GM21360 (cell line): ENCODE results near the gene DOK5.
"Not testable (repeated sequence)": the region's sequence is repeated elsewhere in the genome, so short reads cannot be mapped to it uniquely, and the experiment has no call there.

Experiments
- ATAC-seq: cut with Tn5 transposase; IDR thresholded peaks from one replicate; pipeline ENCODE4 v1.9.1; 2021; ENCODE audit warnings: mild to moderate bottlenecking, moderate library complexity; ENCODE audit not compliant: unreplicated experiment

The DOK5 gene

GRCh38 chr20:54469952-54470351, 5.4 kb upstream of the DOK5 start:
- ATAC-seq, result no peak

GRCh38 chr20:54470697-54471096, 4.7 kb upstream of the DOK5 start:
- ATAC-seq, result no peak

GRCh38 chr20:54472607-54473006, 2.8 kb upstream of the DOK5 start:
- ATAC-seq, result no peak

GRCh38 chr20:54473340-54473739, 2.1 kb upstream of the DOK5 start:
- no peak for ATAC-seq

GRCh38 chr20:54474046-54474445, 1.3 kb upstream of the DOK5 start:
- ATAC-seq, result no peak

- no peak for ATAC-seq
Measured at GRCh38 chr20:54474866-54475265, 527 bp upstream of the DOK5 start.

GRCh38 chr20:54476169-54477009, 996 bp downstream of the DOK5 start:
- ATAC-seq, result no peak

GRCh38 chr20:54477191-54477955, 2.0 kb downstream of the DOK5 start:
- ATAC-seq, result no peak

- ATAC-seq, result no peak
Measured at GRCh38 chr20:54479138-54479906, 3.9 kb downstream of the DOK5 start.

- ATAC-seq, result not testable (repeated sequence)
Measured at GRCh38 chr20:54479937-54480336, 4.5 kb downstream of the DOK5 start.

- no peak for ATAC-seq
Measured at GRCh38 chr20:54481442-54481841, 6.0 kb downstream of the DOK5 start.

GRCh38 chr20:54485631-54486030, 10.2 kb downstream of the DOK5 start:
- ATAC-seq, result no peak

- no peak for ATAC-seq
Measured at GRCh38 chr20:54486585-54486984, 11.2 kb downstream of the DOK5 start.

- no peak for ATAC-seq
Measured at GRCh38 chr20:54488442-54488841, 13.0 kb downstream of the DOK5 start.

- ATAC-seq, result no peak
Measured at GRCh38 chr20:54491506-54491905, 16.1 kb downstream of the DOK5 start.

- ATAC-seq, result no peak
Measured at GRCh38 chr20:54494303-54495006, 19.1 kb downstream of the DOK5 start.

- ATAC-seq, result no peak
Measured at GRCh38 chr20:54497931-54498718, 22.7 kb downstream of the DOK5 start.

GRCh38 chr20:54499111-54499510, 23.7 kb downstream of the DOK5 start:
- no peak for ATAC-seq

GRCh38 chr20:54502179-54502578, 26.8 kb downstream of the DOK5 start:
- no peak for ATAC-seq

- no peak for ATAC-seq
Measured at GRCh38 chr20:54506643-54507042, 31.2 kb downstream of the DOK5 start.
